Spleen (tissue), 11 donors: ENCODE data around the gene SULT1B1. TPM values are rescaled to one million over a fixed set of nuclear protein-coding genes. Genes with fewer than 3 reads are reported as not detected.

Experiments used
- DNase-seq: peaks from one replicate; pipeline ENCODE4 v3.0.0-alpha.2; 2020
- H3K27ac ChIP-seq, 8 donors: fragments of 200-600 bp; sonication (generic) in 7 of 8; 1 replicate in 4 of 8; 2 replicates in 4 of 8; pipeline versions ENCODE4 v1.5.0 to v1.8.0; 2016 to 2021; ENCODE audit warnings: inconsistent platforms in 4 of 8, mild to moderate bottlenecking in 4 of 8, moderate library complexity in 1 of 8
- H3K27me3 ChIP-seq, 7 donors: fragments of 200-600 bp; sonication (generic) in 6 of 7; replicated peaks in 1 of 7; 1 replicate in 4 of 7; 2 replicates in 3 of 7; pipeline versions ENCODE4 v1.5.0 to v1.8.0; 2016 to 2021; ENCODE audit warnings: inconsistent platforms in 3 of 7, mild to moderate bottlenecking in 1 of 7
- H3K36me3 ChIP-seq, 6 donors: fragments of 200-600 bp; sonication (generic) in 5 of 6; 1 replicate in 4 of 6; 2 replicates in 2 of 6; pipeline versions ENCODE4 v1.5.0 to v1.8.0; 2016 to 2021; ENCODE audit warnings: inconsistent platforms in 2 of 6
- H3K4me1 ChIP-seq, 6 donors: fragments of 200-600 bp; sonication (generic) in 5 of 6; 1 replicate in 3 of 6; 2 replicates in 3 of 6; pipeline versions ENCODE4 v1.5.0 to v1.8.0; 2016 to 2021; ENCODE audit warnings: inconsistent platforms in 3 of 6
- H3K4me3 ChIP-seq, 8 donors: fragments of 200-600 bp; sonication (generic) in 7 of 8; 1 replicate in 4 of 8; 2 replicates in 4 of 8; pipeline versions ENCODE4 v1.5.0 to v1.8.0; 2016 to 2021; ENCODE audit warnings: inconsistent platforms in 4 of 8, mild to moderate bottlenecking in 4 of 8, moderate library complexity in 2 of 8
- H3K9me3 ChIP-seq, 8 donors: fragments of 200-600 bp; sonication (generic) in 7 of 8; 1 replicate in 4 of 8; 2 replicates in 4 of 8; pipeline versions ENCODE4 v1.5.0 to v1.8.0; 2016 to 2021; ENCODE audit warnings: inconsistent platforms in 4 of 8
- POLR2A ChIP-seq, 3 donors: fragments of 450-650 bp; IDR thresholded peaks; one replicate each; pipeline ENCODE4 v1.5.1; 2017; ENCODE audit warnings: antibody characterized with exemption in 3 of 3, mild to moderate bottlenecking in 1 of 3
- POLR2AphosphoS5 ChIP-seq, 3 donors: sonication (generic); formaldehyde crosslinking; IDR thresholded peaks; one replicate each; pipeline ENCODE4 v1.5.1; 2017; ENCODE audit warnings: antibody characterized with exemption in 3 of 3
- WGBS, 5 donors: extraction: QIAGEN DNeasy Blood & Tissue Kit in 3 of 5; methylation state at CpG; one replicate each; pipeline versions ENCODE4 v1.1.5 to v1.1.7; 2013 to 2018; 5-methylcytosine and 5-hydroxymethylcytosine counted together
- intact Hi-C: fragments of 100-400 bp; cut with DNase I; formaldehyde crosslinking; loops from one replicate; pipeline ENCODE4 v1.15.0; 2023; ENCODE audit warnings: low total_unique reads
- polyA plus RNA-seq, 3 donors: library from polyadenylated mRNA; stranded (reverse); fragments of 200-250 nt; gene quantifications; one replicate each; pipeline ENCODE4 v1.2.1, GENCODE V29; 2013
- total RNA-seq, 7 donors: library from RNA; depleted of rRNA in 3 of 7; stranded (reverse); fragments of >200 nt in 3 of 7; fragmentation: NEBNext Ultra II Directional in 4 of 7; extraction: Animal tissue kit (Norgen Biotek cat#: 25700) in 4 of 7; gene quantifications; one replicate each; pipeline versions ENCODE4 v1.1.0 to v1.2.1, GENCODE V29; 2016 to 2021
- TF ChIP-seq, protein P1 (sequence below), 11 experiments: fragments of 200-600 bp in 7 of 11; fragments of 450-650 bp in 4 of 11; sonication (generic) in 4 of 11; IDR thresholded peaks in 8 of 11; conservative IDR thresholded peaks in 3 of 11; 1 replicate in 7 of 11; 2 replicates in 4 of 11; pipeline versions ENCODE4 v1.4.0 to v1.8.0; 2016 to 2021; ENCODE audit warnings: antibody characterized with exemption in 11 of 11, inconsistent platforms in 4 of 11, mild to moderate bottlenecking in 1 of 11
- donor health status: healthy with polysubstance abuse.
- donor health status: DM: no; HTN: no; CAD: no; lungs with moderate emphysema.
- donor health status: DM: no; HTN: no; CAD: no.
- donor health status: Bipolar disorder and iron deficiency.
- donor health status: healthy.
- donor health status: DM: no; HTN: no; CAD: no.
- donor health status: DM: yes; HTN: yes; CAD: no.

Gene SULT1B1
- total and polyA plus RNA-seq, 10 donors = 1.1 to 53.1 (median 21.9) TPM

- Histone ChIP-seq H3K9me3 (peaks cover 0 to 4% (median 0%) of the 10 kb centered on the region in 8 donors), H3K4me3 (peak overlapping the region in 1 of 8 donors; percentile 29), H3K27ac (peak overlapping the region in 7 of 8 donors; percentile 21 to 86 (median 35)), H3K27me3 (no peaks in the 10 kb centered on the region), H3K36me3 (no peaks in the 10 kb centered on the region), H3K4me1 (peaks cover 0 to 12% (median 0%) of the 10 kb centered on the region in 6 donors)
- WGBS, 5 donors = 68 to 88% (median 78%) methylated on average over 3 to 4 of the region's 4 CpGs
- TF ChIP-seq, protein P1, sequence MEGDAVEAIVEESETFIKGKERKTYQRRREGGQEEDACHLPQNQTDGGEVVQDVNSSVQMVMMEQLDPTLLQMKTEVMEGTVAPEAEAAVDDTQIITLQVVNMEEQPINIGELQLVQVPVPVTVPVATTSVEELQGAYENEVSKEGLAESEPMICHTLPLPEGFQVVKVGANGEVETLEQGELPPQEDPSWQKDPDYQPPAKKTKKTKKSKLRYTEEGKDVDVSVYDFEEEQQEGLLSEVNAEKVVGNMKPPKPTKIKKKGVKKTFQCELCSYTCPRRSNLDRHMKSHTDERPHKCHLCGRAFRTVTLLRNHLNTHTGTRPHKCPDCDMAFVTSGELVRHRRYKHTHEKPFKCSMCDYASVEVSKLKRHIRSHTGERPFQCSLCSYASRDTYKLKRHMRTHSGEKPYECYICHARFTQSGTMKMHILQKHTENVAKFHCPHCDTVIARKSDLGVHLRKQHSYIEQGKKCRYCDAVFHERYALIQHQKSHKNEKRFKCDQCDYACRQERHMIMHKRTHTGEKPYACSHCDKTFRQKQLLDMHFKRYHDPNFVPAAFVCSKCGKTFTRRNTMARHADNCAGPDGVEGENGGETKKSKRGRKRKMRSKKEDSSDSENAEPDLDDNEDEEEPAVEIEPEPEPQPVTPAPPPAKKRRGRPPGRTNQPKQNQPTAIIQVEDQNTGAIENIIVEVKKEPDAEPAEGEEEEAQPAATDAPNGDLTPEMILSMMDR (IDR thresholded peaks at IDR 0.05 in 8 of 11, conservative IDR thresholded peaks at IDR 0.05 in 3 of 11) = no peak
- intact Hi-C loops = no loop called here
- no peak for DNase-seq
Measured at GRCh38 chr4:69714086-69714485, 46.3 kb downstream of the SULT1B1 start.

GRCh38 chr4:69713593-69713992 lies 46.8 kb downstream of the SULT1B1 start:
- Histone ChIP-seq H3K4me1 (peaks cover 0 to 7% (median 0%) of the 10 kb centered on the region in 6 donors), H3K36me3 (no peaks in the 10 kb centered on the region), H3K9me3 (peaks cover 0 to 4% (median 0%) of the 10 kb centered on the region in 8 donors), H3K4me3 (peak overlapping the region in 1 of 8 donors; percentile 29), H3K27ac (peak overlapping the region in 7 of 8 donors; percentile 21 to 86 (median 35)), H3K27me3 (no peaks in the 10 kb centered on the region)
- TF ChIP-seq POLR2AphosphoS5 (IDR thresholded peaks at IDR 0.05) (peak in 1 of 3 donors; percentile 70), POLR2A (IDR thresholded peaks at IDR 0.05) (no peak)
- TF ChIP-seq, protein P1 (IDR thresholded peaks at IDR 0.05 in 8 of 11, conservative IDR thresholded peaks at IDR 0.05 in 3 of 11) = no peak
- WGBS, 5 donors = 70 to 88% (median 81%) methylated on average over 2 of the region's 2 CpGs
- intact Hi-C loops = no loop called here
- DNase-seq = no peak

DNA sequence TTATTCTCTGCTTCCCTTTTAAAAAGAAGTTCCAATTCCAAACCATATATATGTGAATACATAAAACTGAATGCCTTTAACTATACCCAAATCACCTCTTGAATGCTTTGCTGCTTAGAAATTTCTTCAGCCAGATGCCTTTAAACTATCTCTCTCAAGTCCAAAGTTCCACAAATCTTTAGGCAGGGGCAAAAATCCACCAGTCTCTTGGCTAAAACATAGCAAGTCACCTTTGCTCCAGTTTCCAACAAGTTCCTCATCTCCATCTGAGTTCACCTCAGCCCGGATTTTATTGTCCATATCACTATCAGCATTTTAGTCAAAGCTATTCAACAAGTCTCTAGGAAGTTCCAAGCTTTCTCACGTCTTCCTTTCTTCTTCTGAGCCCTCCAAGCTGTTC lies 49.8 kb downstream of the SULT1B1 start:
- Histone ChIP-seq H3K27ac (no peak overlapping the region), H3K9me3 (peaks cover 0 to 4% (median 0%) of the 10 kb centered on the region in 8 donors), H3K4me1 (peaks cover 0 to 3% (median 0%) of the 10 kb centered on the region in 6 donors), H3K4me3 (no peak overlapping the region), H3K36me3 (no peaks in the 10 kb centered on the region), H3K27me3 (no peaks in the 10 kb centered on the region)
- TF ChIP-seq POLR2A (IDR thresholded peaks at IDR 0.05) = no peak
- TF ChIP-seq POLR2AphosphoS5 (IDR thresholded peaks at IDR 0.05) = no peak
- TF ChIP-seq, protein P1 (IDR thresholded peaks at IDR 0.05 in 8 of 11, conservative IDR thresholded peaks at IDR 0.05 in 3 of 11) = no peak
- WGBS, 5 donors = 65 to 83% (median 68%) methylated on average over 2 of the region's 2 CpGs
- intact Hi-C loops = no loop called here
- DNase-seq = no peak

DNA sequence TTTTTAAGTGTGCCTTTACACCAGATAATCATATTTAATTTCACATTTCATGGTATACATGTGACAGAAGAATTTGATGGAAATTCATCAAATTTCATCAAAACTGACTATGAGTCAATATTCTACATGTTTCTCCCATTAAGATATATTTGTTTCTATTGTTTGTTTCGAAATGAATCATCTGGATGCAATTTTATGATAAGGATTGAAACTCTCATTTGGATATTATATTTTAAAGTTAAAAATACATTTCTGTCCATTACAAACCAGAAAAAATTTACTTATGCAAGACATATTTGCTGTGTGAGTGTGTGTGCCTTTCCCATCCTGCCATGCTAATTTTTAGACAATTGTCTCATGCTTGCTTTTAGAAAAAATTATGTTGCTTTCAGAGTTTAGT lies 52.2 kb downstream of the SULT1B1 start:
- peaks cover 0 to 4% (median 0%) of the 10 kb centered on the region in 8 donors for H3K9me3 ChIP-seq
- DNase-seq = no peak
- peaks cover 0 to under 1% (median 0%) of the 10 kb centered on the region in 6 donors for H3K4me1 ChIP-seq
- intact Hi-C loops = no loop called here
- H3K27ac ChIP-seq = no peak overlapping the region
- 74 to 88% (median 85%) methylated on average over 1 of the region's 1 CpG for WGBS, 5 donors
- no peaks in the 10 kb centered on the region for H3K36me3 ChIP-seq
- no peaks in the 10 kb centered on the region for H3K27me3 ChIP-seq
- TF ChIP-seq POLR2A (IDR thresholded peaks at IDR 0.05) (no peak), POLR2AphosphoS5 (IDR thresholded peaks at IDR 0.05) (no peak)
- TF ChIP-seq, protein P1 (IDR thresholded peaks at IDR 0.05 in 8 of 11, conservative IDR thresholded peaks at IDR 0.05 in 3 of 11) = no peak
- H3K4me3 ChIP-seq = no peak overlapping the region
